Stimulated activated CD8-positive, alpha-beta memory T cell treated with anti-CD3 and anti-CD28 coated beads, Interleukin-12 subunit alpha, Interleukin-12 subunit beta, amount 100 ng/mL, for 1 hour (primary cell): ENCODE measurements around the gene PDSS1.
A peak's percentile ranks its signal among the peaks of the same experiment; 100 is the strongest.
"Not testable (repeated sequence)": the region's sequence is repeated elsewhere in the genome, so short reads cannot be mapped to it uniquely, and the experiment has no call there.

Source experiments
- DNase-seq: peaks from one replicate; pipeline ENCODE4 v3.0.0-alpha.2; 2020; ENCODE audit warnings: low read depth

PDSS1 gene

DNA sequence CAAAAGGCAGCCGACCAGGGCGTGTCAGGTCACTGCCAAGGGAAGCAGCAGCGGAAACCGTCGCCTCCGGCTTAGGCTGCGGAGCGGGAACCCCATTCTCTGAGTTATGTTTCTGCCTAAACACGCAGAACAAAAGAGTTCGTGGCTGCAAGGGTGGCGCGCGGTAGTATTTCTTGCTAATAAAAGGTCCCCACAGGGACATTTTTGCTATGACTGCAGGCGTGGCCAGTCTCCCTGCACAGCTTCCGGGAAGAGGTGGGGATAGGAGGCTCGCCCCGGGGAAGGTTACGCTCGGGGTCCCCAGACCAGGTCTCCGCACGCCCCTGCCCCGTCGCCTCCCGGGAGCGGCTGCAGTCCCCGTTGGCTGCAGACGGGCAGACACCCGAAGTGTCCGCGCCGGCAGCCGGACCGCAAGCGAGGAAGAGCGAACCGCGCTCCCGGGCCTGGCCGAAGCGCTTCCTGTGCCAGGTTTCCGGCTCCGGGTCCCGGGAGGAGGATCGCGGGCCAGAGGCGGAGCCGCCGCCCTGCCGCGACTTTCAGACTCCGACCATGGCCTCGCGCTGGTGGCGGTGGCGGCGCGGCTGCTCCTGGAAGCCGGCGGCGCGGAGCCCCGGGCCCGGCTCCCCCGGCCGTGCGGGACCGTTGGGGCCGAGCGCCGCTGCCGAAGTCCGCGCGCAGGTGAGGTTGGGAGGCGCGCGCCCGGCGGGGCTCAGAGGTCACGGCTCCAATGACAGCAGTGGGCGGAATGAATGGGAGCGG lies at the start of gene PDSS1:
PDSS1 (plus strand) TSS at position 539 of the 759 bp plus-strand sequence; CDS start at position 550, 11 bp downstream.
- peak; percentile 31 for DNase-seq

DNA sequence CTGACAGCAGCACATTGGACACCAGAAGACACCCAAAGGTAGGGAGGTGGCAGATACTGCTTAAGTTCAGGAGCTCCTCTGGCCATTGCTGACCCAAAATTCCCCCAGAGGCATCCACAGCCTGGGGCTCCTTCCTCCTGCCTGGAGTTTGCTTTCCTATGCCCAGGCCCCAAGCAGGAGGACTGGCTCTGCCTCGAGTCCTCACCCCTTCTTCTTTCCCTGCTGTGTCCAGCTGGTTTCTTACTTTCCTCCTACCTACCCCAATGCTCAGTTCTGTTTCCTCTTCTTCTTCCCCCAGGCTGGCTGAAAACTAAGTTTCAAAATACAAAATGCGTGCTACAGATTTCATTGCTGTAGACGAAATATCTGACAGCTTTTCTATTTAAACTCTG lies 49.3 kb upstream of the PDSS1 start:
- not testable (repeated sequence) for DNase-seq

DNA sequence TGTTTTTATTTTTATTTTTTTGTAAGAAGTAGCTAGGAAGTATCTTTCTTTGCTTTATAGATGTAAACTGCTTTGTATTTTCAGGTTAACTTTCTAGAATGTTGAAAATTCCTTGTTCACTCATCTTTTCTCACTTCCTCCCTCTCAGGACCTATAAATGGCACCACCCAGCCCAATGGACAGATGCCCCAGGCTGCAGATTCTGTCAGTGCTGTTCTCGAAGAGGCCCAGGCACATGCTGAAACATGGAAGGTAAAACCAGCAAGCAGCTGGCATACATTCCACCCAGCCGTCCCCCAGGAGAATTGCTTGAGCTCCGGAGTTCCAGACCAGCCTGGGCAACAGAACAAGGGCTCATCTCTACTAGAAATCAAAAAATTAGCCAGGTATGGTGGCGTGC lies 47.1 kb upstream of the PDSS1 start:
- no peak for DNase-seq

- DNase-seq, result not testable (repeated sequence)
These were observed 46.0 kb upstream of the PDSS1 start for GRCh38 chr10:26651476-26651875.

DNA sequence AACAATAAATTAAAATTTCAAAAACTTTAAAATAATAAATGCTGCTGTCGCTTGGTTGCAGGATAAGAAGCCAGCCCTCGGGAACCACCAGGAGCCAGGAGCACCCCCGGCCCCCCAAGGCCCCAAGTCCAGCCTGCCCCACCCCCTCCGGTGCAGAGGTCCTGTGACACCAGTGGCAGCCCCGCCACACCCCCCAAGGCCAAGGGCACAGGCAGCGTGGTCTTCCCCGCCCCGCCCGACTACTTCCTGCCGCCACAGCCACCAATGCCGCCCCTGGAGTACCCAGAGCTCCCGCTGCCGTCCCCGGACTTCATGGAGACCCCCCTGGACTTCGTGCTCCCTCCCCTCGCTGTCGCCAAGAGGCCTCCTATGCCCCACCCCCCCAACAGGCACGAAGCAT lies 44.5 kb upstream of the PDSS1 start:
- no peak for DNase-seq

- DNase-seq, result no peak
These were observed 41.8 kb upstream of the PDSS1 start for GRCh38 chr10:26655746-26656145.

- DNase-seq, result no peak
These were observed 34.6 kb upstream of the PDSS1 start for GRCh38 chr10:26662864-26663263.

DNA sequence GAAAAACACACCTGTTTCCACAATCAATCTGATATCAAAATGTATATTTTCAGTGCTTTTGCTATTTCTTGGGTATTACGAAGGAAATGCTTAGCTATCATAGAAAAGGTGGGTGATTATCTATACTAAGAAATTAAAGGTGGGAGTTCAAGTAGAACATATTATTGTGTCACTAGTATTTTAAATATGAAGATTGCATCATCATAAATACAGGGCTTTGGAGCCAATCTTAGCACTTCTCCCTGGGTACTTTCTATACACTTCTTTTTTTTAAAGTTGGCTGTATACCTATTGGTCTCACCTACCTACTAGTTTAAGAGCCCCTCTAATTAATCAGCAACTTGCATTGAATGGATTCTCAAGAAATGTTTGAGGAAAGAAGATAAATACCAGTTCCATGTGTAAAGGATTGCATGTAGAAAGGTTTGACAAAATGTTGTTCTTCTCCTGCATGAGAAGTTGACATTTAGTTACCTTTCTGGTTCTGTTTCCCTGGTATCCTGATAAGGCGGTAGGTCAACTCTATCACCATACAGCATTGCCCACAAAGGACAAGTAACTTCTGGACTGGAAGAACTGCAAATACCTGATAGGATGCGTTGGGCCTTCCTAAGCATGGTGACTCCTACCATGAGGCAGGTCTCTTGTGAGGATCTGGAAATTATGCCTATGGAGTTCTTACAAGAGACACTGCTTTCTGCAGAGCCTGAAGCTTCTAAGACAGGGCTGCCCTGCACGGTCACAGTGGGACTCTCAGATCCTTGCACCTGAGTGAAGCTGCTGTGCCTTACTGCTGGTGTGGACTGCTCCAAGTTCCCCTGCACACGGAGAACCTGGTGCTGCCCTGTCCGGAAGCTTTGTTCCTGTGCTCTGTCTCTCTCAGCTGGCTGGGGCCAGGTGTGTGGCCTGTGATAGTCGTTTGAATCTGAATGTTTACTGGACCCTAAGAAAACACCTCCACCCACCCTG lies 32.1 kb upstream of the PDSS1 start:
- no peak for DNase-seq

DNA sequence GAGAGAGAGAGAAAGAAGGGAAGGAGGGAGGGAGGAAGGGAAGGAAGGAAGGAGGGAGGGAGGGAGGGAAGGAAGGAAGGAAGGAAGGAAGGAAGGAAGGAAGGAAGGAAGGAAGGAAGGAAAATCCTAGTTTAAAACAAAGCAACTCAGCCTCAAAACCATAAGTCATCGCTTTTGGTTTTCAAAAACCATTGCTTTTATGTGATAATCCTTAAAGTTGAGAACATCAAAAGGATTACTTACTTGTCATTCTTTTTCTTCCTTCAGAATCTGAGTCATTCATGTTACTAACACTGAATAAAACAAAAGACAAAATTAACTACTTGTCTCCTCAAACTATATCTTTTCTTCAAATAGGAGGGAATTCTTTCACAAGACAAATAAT lies 21.6 kb upstream of the PDSS1 start:
- no peak for DNase-seq

- no peak for DNase-seq
These were observed 17.9 kb upstream of the PDSS1 start for GRCh38 chr10:26679588-26679987.

DNA sequence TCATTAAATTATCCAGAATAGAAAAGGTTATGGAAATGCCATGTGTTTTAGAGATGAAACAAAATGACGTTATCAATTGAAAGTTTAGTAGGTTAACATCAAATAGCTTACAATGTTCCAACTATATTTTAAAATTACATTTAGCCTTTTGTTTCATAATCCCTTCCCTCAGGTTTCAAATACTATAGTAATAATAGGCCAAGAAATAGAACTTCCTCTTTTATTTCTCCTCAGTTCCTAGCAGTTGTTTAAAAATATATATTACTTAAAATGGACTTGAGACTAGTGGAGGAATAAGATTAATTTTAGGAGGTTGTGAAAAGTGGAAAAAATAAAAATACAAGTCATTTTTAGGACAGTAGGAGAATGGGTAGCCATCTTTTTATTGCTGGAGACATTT lies 16.4 kb upstream of the PDSS1 start:
- DNase-seq, result no peak

- not testable (repeated sequence) for DNase-seq
These were observed 15.5 kb upstream of the PDSS1 start for GRCh38 chr10:26681971-26682370.

DNA sequence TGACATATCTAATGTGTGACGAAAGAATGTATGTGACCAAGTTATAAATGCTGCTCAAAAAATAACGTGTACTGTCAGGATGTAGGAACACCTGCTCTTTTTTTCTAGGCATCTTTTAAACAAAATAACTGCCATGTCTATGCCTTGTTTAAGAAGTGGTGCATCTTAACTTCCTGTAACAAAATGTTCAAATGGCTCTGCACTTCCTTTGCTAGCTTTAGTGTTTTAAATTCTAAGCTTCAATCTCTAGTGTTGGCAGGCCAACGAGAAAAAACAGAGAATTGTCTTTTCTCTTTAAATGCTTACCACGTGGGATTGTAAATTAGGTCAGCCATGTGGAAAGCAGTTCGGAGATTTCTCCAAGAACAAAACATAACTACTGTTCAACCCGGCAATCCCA lies 14.6 kb upstream of the PDSS1 start:
- DNase-seq, result no peak

DNA sequence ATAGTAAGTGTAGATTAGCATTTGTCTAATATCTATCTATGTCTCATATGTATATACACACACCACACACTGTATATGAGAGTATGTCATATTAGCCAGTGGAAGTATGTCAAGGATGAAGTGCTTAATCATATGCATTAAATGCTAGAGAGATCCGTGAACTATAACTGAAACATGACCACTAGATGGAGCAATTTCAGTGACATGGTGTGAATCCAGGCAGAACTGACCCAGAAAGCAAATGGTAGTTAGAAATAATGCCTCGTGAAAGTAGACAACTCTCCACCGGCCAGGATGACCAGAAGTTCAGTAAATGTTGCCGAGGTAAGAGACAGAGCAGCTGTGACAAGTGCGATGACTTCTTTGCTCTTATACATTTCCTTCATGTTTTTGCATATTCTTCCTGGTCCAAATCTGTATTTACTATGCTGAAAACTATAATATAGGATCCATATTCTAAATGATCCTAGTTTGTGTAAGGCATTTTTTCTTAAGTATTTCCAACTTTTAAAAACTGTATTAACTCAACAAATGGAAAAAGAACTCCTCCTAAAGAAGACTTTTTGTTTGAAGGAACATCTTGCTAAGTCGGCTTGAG lies 12.7 kb upstream of the PDSS1 start:
- not testable (repeated sequence) for DNase-seq

GRCh38 chr10:26685441-26685840 lies 12.1 kb upstream of the PDSS1 start:
- DNase-seq, result no peak

DNA sequence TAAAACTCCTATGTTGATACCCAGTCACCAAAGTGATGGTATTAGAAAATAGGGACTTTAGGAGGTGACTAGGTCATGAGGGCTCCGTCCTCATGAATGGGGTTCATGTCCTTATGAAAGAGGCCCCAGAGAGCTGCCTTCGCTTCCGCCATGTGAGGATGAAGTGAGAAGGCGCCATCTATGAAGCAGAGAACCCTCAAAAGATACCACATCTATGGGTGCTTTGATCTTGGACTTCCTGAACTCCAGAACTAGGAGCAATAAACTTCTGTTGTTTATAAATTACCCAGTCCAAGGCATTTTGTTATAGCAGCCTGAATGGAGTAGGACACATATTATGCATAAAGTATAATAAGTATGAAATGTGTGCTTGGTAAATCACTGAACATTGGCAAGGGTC lies 8.1 kb upstream of the PDSS1 start:
- DNase-seq, result no peak

DNA sequence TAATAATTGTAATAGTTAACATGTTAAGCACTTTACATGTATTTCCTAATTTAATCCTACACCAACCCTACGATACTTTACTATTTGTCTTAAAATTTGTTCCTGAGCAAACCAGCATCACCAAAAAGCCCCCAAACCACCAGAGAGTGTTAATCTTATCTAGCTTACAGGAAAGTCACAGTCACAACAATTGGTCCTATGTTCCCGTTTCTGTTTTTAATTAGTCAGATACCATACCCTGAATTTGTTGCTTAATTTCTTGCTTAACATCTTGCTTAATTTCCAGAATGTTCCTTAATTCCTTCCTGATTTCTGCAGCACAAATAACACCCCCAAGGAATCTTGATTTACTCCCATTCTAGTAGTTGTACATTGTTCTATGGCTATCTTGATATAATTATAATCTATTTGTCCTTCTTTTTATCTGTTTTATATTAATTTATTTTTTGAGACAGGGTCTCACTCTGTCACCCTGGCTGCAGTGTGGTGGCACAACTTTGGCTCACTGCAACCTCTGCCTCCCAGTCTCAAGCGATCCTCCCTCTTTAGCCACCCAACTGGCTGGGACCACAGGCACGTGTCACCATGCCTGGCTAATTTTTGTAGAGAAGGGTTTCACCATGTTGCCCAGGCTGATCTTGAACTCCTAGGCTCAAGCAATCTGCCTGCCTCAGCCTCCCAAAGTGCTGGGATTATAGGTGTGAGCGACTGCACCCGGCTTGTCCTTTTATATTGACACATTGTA lies 6.6 kb upstream of the PDSS1 start:
- no peak for DNase-seq

DNA sequence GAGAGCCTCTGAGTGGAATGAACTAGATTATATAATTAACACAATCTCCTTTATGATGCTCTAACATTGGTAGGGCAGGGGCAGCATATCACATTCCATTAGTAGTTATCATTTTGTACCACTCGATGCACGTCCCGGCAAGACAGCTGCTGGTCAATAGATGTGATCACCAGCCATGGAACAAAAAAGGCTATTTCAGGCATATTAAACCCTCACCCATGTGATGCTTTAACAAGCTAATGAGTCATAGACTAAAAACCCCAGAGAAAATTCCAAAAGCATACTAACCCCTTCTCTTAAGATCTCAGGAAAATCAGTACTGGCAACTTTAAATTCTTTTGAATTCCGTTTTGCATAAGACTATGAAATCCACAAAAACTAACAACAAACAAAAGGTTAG lies 3.0 kb upstream of the PDSS1 start:
- DNase-seq, result not testable (repeated sequence)

GRCh38 chr10:26696786-26697162 lies 727 bp upstream of the PDSS1 start:
- DNase-seq, result no peak

DNA sequence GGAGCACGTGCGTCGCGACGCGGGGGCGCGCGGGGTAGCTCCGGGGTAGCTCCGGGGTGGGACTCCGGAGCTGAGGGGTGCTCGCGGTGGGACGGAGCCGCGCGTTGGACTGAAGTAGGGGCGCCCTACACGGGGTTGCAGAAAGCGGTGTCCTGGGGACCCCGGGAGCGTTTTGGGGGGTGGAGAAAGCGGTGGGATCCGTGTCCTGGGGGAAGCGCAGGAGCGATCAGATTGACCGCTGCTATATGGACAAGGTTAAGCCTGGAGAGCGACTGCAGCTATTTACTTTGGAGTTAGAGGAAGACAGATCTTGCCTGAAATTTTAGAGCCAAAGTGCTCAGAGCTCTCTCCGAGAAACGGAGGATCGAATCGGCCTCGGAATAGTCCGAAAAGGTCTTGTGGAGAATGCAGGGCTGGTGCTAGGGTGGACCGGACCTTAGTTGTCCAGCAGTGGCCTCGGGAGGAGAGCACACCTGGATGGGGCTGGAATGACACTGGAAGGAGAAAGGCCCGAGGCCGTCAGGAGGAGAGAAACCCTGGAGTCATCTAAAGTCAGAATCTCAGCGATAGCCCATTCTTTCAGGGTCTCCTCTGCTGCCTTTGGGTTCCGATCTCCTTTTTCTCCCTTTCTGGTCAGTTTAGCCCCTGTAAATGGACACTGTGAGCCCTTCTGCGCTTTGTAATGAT lies 564 bp downstream of the PDSS1 start:
- DNase-seq, result no peak

GRCh38 chr10:26698909-26699308 lies 1.4 kb downstream of the PDSS1 start:
- DNase-seq, result no peak
